Measurements from ENCODE around the gene SLC8A3.

The SLC8A3 gene

DNA sequence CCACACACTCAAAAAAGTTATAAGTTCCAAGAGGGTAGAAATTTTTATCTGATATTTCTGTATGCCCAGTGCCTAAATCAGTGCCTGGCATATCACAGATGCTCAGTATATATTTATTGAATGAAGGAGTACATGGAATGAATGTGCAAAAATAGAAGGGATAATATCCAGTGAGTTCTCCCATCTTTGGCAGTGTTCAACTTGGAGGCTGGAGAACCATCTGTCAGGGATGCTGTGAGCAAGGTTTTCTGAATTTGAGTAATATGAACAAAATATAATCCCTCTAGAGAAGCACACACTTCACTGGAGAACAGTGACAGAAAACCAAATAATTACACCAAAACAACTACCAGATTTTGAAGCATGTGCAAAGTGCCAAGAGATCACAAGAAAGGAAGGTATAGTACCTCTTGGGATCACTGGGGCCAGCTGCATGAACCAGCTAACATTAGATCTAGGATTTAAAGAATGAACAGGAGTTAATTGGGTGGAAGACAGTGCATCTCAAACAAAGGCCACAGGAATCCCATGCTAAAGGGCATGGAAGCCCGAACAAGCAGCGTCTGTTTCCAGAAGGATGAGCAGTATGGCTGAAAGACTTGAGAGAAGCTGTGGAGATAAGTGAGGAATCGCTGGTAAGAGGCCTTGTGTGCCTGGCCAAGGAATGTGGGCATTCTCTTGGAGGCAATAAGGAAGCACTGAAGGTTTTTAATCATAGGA is 11.5 kb downstream of the SLC8A3 start:
- no peak for DNase-seq

DNA sequence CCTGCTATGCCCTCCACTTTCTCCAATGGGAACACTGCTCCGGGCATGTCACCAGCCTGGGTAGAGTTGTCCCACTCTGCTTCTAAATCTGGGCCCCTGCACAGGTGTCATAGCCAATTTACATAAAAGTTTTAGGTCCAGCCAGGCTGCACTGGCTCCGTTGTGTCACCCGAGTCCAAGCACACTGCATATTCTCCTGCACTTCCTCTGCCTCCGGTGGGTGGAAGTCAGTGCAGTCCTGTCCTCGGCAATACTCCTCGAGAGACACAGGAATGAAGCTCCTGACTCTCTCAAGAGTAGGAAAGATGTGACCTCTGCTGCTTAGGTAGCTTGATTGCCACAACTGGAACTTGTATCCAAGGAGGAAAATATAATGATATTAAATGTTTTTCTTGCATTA is 15.2 kb downstream of the SLC8A3 start:
- DNase-seq, result no peak

DNA sequence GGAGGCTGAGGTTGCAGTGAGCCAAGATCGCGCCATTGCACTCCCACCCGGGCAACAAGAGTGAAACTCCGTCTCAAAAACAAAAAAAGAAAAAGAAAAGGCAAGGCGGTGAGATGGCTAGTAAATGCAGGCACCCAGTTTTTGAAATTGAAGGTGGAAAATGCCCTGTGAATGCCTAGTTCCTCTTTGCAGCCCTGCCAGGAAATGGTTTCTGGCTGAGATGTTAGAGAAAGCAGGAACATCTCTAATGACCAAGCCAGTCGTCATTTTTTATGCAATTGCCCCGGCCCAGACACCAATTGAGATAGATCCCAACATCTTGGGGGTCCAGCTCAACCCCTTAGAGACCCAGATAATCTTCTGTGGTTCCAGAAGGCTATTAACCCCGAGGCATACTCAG is 17.0 kb downstream of the SLC8A3 start:
- DNase-seq, result no peak

DNA sequence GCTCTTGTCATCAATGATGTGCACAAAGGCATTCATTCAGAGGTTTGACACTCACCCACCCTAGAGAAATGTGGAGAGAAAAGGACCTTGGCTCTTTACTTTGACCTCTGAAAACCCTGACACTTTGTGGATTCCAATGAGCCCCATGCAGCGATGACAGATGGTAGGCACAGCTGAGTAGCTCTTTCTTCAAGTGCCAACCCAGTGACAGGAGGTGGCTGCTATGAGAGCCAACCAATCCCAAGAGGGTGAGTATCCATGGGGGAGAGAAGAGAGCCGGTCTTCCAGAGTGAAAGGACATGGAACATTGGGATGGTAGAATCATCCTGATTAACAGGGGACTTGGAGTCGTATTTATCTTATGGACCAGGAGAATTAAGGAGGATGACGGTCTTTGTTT is 17.8 kb downstream of the SLC8A3 start:
- no peak for DNase-seq

DNA sequence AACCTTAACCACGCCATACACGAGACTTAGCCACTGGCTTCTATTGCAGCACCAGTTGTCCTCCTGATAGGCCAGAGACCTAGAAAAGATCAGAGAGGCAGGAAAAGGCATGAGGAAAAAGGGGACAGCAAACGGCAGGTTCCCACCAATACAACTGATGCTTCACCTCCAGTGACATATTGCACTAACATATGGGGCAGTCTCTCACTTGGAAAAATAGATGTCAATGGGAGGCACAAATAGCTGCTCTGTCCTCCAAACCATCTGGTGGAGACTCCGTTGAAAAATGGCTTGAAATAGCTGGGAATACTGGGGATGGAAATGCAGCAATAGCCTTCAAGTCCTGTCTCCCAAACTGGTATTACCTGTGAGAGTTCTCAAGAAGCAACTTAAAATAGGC is 20.3 kb downstream of the SLC8A3 start:
- DNase-seq, result no peak

DNA sequence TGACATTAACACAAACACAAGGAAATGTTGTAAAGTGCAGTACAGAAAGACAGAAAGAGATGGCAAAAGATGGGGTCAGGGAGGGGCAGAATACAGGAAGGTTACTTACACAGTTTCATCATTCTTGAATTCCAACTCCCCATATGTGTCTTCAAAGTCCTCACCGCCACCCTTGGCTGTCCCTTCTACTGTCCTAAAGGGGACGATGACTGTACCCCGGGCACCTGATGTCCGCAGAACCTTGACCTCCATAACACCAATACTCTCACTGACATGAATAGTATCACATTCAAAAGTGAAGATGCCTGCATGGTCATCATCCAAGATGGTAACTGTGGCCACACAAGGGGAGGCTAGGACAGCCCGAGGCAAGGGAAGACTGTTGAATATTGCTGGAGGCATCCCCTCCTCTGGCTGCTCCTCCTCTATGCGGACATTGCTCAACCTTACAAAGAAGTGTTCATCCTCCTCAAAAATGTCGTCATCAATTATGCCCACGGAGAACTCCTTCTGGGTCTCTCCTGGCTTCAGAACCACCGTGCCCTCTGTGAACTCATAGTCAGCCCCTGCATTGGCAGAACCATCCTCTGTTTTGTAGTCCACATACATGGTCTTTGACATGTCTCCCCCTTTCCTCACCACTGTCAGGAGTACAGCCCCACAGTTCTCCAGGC is 22.1 kb downstream of the SLC8A3 start:
- no peak for DNase-seq

DNA sequence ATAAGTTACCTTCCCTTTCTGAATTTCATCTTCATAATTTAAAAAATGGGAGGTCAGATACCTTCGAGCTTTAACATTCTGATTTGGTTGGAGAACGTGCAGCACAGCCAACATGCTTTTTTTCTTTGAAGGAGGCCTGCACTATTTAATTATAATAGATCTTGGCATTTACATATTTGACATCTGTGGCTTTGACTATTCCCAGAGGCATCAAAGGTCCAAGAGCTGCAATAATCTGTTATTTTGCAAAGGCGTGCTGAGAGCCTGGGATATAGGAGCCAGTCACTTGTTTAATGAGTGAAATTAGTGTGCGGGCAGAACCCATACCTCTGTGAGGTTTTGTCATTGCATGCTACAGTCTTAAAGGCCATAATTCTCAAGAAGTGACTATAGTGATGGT is 26.4 kb downstream of the SLC8A3 start:
- DNase-seq, result no peak

DNA sequence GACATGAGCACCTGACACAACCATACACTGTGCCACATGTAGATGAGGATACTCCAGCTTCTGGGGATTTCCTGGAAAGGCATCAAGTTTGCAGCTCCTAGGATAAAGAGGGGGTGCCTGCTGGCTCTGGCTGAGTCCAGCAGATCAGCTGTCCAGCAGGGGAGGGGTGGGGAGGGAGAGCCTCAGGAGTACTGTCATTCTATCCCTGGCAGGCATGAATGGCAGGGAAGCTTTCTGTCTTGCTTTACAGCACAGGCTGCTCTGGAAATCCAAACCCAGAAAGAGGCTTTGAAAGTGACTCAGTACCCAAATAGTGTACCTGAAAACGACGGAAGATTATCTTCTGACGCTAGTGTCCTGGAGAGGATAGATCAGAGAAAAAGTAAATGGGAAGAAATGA is 32.2 kb downstream of the SLC8A3 start:
- no peak for DNase-seq

DNA sequence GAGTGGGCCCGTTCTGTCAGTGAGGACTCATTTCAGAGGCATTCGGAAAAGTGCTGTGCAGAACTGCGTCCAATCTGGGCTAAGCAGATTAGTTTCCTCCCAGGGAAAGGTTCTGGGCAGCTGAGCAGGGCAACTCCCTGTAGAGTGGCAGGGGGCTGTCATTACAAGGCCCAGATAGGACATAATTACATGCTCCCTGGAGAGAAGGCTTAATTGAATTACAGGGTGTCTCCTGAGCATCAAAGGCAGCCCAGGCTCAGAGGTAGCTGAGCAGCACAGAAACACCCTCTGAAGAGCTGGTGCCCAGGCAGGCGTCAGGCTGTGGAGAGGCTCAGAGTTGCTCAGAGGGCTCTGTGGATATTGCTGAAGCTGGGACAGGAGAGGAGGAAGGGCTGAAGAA is 36.0 kb downstream of the SLC8A3 start:
- DNase-seq, result no peak

DNA sequence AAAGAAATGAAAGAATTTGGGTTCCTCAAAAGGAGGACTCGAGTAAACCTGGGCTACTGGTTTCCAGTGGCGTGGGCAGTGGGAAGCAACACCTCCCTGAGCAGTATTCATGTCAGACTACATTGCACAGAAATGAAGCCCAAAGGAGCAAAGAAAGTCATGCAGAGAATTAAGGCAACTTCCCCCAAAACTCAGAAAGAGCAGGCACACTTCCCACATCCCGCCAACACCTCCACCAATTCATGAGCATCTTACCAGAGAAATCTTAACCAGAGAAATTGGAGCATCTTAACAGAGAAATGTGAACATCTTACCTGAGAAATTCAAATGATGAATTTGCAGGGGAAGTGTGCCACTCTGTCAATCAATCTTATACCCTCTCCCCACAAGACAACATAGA is 36.7 kb downstream of the SLC8A3 start:
- DNase-seq, result no peak

DNA sequence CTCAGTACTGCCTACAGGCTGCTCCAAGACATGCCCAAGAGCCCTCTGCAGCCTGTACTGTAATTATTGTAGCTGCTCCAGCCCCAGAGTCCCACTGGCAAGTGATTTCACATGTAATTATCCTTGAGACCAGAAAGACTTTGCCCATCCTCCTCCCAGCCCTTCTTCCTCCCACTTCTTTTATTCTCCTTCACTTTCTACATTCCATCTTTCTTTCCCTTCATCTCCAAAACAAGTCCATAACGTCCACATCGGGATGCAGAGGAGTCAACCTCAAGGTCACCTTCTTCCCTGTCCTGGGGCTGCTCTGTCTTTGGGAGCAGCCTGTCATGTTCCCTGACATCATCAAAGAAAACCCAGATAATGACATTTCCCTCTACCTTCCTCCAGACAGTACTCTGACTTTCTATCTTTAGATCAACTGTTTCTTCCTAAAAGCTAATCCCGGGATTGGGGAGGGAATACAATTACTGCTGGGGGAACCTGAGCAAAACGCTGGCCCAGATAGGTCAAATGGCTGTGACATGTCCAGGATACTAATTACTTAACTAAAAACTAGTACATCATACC is 39.1 kb downstream of the SLC8A3 start:
- no peak for DNase-seq

DNA sequence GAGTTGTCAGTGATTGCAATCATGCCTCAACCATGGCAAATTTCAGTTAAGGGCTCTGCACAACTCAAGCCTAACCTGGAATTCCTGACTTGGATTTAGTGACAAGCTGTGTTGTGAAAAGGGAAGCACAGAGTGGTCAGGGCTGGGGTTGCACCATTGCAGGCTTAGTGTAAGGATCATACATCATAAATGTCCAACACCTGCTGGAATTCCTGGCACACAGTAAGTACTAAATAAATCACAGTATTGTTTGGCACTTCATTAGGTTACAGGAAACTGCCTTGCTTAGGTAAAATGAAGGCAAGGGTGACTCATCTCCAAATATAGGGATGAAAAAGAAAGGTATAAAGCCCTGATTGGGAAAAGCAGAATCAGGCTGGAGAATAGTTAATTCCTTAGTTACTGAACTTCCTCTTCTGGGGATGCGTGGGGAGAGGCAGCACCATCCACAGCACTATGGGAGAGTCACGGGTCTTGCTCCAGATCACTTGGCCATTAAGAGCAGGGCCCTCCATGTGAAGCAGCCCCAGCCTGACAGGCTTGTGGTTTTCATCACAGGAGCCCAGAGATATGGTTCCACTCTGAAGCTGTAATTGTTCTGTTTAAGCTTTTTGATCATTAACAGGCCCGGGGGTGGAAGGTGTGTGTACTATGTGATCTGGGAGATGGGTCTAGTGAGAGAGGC is 39.7 kb downstream of the SLC8A3 start:
- no peak for DNase-seq

DNA sequence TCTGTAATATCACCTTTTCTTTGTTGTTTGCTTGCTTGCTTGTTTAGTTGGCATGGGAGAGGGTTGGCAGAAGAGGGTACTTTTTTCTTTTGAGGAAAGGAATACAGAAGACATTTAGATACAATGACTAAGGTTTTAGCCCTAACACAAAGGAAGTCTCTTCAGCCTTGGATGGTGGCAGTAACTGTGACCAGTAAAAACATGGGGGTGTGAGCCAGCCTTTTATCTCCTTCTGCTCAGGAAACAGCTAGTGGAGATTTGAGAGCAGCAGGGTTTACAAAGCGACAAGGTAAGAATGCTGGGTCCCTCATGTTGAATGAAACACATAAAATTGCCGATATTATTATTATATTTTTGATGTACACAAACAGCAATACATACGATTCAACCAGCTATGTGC is 40.4 kb downstream of the SLC8A3 start:
- DNase-seq, result no peak

DNA sequence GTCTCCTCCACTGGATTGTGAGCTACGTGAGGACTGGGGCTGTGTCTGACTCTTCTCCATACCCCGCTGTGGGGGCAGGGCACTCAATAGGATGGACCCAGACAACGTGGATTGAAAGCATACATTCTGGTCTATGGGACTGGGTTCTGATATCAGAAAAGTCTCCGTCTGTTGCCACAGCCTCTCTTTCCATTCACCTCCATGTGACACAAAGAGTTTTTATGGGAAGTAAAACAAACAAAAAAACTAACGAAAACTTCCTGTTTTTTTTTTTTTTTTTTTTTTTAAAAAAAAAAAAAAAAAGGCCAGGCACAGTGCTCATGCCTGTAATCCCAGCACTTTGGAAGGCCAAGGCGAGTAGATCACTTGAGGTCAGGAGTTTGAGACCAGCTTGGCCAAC is 44.7 kb downstream of the SLC8A3 start:
- DNase-seq, result no peak

DNA sequence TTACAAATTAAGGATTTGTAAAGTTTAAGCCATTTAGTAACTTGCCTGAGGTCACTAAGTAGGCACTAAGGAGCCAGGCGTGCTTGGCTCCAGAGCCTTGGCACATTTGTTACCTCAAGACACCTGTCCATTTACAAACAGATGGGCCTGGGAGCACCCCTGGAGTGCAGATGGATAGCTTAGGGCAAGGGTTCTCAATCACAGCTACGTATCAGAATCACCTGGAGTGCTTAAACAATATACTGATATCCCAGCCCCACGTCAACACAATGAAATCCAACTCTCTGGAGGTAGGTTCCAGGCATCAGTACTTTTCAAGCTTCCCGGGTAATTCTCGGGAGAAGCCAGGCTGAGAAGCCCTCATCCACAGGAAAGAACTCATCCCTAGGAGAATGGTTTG is 45.4 kb downstream of the SLC8A3 start:
- DNase-seq, result no peak

DNA sequence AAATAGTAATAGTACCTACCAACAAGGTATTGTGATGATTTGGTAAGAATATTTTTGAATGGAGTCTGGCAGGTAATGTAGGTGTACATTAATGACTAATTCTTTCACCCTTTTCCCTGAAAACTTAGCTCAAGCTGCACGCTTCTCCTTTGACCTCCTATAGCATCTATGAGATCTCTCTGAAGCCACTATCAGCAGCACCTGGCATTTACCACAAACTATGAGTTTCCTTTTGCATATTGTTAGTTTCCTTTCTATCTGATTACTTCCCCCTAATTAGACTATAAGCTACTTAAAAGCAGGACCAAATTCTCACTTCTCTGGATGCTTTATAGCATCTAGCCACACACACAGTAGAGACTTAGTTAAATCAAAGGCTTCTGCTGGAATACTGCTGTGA is 48.1 kb downstream of the SLC8A3 start:
- no peak for DNase-seq

DNA sequence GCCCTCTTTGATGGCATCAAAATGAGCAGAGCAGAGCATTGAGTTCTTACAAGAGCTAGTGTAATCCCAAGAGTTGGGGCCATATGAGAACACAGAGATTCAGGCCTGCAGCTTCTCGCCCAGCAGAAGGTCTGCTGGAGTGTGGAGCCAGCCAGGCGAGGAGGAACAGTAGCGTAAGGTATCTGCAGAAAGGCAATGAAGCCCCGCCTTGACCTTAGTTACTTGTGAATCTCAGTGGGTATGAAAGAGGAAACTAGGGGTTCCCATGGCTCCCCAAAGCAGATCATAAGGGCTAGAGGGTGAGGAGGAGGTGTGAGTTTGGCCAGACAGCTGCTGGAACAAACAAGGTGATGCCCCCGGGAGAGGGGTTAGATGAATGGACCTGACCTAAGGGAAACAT is 49.4 kb downstream of the SLC8A3 start:
- DNase-seq, result no peak

DNA sequence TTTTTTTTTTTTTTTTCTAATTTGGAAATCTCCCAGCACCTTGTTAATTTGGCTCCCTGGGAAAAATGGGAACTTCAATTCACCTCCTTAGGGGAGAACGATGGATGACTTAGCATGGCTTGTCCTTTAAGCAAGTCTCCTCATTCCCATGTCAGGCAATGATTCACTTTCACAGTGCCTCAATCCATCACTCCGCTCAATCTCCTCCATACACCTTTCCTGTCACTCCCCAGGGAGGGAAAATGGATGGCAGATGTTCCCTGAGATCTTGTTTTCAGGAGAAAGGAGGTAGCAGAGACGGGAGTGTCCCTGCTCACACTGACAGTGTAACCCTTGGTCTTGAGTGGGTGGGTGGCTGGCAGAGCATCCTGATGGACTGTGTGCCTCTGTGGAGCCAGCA is 51.0 kb downstream of the SLC8A3 start:
- DNase-seq, result no peak

DNA sequence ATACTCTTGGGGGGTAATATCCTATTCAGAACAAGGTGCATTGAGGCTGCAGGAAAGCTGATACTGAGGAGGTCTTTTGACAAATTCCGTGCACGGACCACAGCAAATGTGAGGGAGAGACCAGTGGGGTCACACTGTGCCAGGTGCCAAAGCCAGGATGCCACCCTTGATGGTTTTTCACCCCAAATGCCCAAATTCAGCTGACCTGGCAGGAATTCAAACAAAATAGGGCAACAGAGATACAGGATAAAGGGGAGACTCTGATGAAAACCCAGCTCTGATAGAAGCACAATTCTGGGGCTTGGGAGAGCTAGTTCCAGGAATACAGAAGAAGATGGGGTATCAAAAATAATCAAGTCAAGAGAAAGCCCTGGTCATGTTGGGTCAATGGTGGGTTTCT is 55.3 kb downstream of the SLC8A3 start:
- no peak for DNase-seq

DNA sequence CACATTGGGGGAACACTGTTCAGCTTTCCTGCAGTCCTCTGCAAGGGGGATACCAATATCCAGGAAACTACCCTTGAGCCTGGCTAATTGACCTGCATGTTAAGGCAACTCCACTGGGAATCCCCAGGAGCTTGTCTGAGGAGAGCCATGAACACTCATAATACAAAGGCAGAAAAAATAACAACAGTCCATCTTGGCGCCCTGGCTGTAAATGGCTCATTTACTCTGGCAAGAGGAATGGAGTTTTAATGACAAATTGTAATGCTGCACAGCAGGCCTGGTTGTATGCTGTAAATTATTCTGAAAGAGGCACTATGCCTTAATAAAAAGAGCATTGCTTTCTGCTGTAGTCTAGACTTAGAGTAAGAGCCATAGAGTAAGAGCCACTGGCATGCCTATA is 58.3 kb downstream of the SLC8A3 start:
- DNase-seq, result no peak

DNA sequence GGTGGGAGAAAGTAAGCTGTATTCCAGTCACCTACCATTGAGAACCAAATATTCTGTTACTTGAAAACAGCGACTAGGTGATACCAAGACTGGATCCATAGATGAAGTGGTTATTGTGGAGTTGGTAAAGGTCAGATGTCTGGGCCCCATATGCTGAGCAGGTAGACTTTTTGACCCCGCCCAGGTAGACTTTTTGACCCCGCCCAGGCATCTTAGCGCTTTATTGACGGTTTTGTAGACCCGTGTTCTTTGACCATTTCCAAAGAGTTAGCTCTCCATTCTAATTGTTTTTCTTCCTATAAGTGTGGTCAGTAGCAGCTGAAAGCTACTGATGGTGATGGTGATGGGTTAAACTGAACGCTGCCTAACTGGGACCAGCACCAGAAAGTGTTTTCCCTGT is 61.6 kb downstream of the SLC8A3 start:
- no peak for DNase-seq

DNA sequence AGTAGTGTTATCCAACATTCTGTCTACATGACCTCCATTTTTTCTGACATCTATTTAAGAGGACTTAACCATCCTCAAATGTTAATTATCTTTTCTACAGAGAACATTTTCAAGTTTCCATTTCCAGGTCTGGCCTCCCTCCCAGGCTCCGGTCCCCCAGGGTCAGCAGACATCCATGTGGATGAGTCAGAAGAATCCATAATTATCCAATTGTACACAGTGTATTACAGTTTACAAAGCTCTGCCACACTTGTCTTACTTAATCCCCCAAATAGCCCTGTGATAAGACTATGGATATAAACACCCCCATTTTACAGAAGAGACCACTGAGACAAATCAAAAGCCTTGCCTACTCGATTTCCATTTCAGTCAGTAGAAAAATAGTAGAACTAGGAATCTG is 65.0 kb downstream of the SLC8A3 start:
- DNase-seq, result no peak

DNA sequence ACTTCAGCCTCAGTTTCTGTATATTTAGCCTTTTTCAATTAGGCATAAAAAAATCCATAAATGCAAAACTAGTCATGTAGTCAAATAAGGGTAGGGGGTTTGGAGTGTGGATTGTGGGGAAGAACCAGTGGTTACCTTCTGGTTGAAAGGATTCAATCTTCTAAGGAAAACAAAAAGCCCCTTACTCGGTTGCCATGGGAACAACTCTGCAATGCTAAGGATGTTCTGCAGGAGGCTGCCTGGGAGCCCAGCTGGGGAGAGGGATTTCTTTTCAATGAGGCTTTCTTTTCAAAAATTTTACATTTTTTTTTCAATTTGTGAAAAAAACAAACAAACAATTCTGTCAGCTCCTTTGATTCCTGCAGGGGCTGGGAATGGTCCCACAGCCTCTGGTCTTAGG is 67.2 kb downstream of the SLC8A3 start:
- DNase-seq, result no peak

DNA sequence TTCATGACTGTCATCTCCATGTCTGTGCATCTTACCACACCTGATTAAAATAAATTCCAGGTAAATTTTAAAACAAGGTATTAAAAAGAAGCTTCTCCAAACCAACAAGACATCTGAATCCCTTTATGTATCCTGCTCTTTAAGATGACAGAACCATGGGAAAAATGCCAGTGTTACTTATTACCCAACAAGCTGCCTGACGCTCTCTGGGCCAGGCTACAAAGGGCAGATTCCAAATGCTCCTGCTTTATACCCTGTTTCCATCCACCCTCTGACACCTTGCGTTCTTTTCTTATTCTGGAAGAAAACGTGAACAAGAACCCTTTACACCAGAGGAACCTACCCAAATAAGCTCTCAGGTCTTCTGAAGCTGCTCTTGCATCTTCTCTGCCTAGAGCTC is 70.7 kb downstream of the SLC8A3 start:
- no peak for DNase-seq
